RWPE1 (cell line): Measurements from ENCODE around the gene KLC3.
"Not testable (repeated sequence)": the region's sequence is repeated elsewhere in the genome, so short reads cannot be mapped to it uniquely, and the experiment has no call there.

Source experiments
- CTCF ChIA-PET: fragments of 350-600 bp; sonication (Branson Sonifier 250); formaldehyde crosslinking; extraction: SDS; loops from one replicate; lab custom pipeline; 2021; lab: Yijun Ruan, JAX
- POLR2A ChIA-PET: fragments of 400-600 bp; formaldehyde crosslinking; extraction: SDS; loops from one replicate; lab custom pipeline; 2020; ENCODE audit warnings: antibody characterized with exemption; ENCODE audit not compliant: low non-redundant PET; lab: Yijun Ruan, JAX
- DNase-seq: peaks from one replicate; pipeline ENCODE4 v3.0.0; 2012; ENCODE audit warnings: low spot score
- H3K27ac ChIP-seq: fragments of 450-650 bp; 2 replicates; pipeline ENCODE4 v1.5.1; 2017
- CTCF ChIP-seq: fragments of 450-650 bp; conservative IDR thresholded peaks from 2 replicates; pipeline ENCODE4 v1.5.1; 2017; ENCODE audit warnings: low read depth, mild to moderate bottlenecking

The KLC3 gene

GRCh38 chr19:45305007-45305406 is 35.5 kb upstream of the KLC3 start:
- ChIA-PET POLR2A (no interaction called here), CTCF (interaction anchor here (0.6 kb wide), 1 partner anchor 27 kb away, joined by 3 read pairs; no protein-coding TSS in a partner anchor)
- no peak overlapping the region for H3K27ac ChIP-seq
- DNase-seq, result no peak
- no peak for TF ChIP-seq CTCF

- H3K27ac ChIP-seq, result no peak overlapping the region
- ChIA-PET CTCF (interaction anchor here (0.6 kb wide), 1 partner anchor 27 kb away, joined by 3 read pairs; no protein-coding TSS in a partner anchor), POLR2A (no interaction called here)
- no peak for DNase-seq
- no peak for TF ChIP-seq CTCF
Observed at GRCh38 chr19:45305421-45305820, 35.1 kb upstream of the KLC3 start.

DNA sequence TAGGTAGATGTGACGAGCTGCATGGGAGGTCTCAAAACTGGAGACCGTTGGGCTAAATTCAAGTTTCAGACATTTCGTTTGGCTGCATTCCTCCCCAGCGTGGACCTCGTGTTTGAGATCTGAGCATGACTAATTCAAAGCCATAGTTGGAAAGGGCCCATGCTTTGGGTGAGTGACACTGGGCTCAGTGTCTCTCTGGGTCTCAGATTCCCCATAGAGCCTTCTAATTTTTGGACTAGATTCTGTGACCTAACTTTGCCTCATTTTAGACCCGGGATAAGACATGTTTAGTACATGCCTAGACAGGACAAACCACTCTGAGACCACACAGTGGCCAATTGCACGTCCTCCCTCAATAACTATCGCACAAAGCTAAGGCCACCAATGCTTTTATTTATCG is 34.5 kb upstream of the KLC3 start:
- CTCF ChIA-PET, result interaction anchor here (0.6 kb wide), 1 partner anchor 1071 kb away, joined by 3 read pairs; no protein-coding TSS in a partner anchor
- DNase-seq, result no peak
- no peak for TF ChIP-seq CTCF
- POLR2A ChIA-PET, result no interaction called here
- H3K27ac ChIP-seq, result no peak overlapping the region

DNA sequence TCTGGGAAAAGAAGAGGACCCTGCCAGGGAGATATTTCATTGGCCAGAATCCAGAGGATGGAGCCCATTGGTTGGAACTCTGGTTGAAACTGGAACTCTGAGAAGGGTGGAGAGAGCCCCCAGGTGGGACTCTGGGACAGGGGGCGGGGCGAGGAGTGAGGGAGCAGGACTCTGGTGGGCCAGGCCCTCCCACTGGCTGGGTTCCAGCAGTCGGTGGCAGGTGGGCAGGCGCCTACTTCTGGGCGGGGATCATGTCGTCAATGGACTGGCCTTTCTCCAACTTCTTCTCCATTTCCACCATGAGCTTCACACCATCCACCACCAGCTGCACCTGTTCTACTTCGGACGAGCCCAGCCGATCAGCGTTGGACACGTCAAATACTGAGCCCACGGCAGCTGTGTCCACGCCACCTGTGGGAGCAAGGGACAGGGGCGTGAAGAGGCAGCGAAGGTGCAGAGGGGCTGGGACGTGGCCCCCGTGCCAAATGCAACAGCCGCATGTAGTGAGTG is 34.0 kb upstream of the KLC3 start:
- no peak for TF ChIP-seq CTCF
- POLR2A ChIA-PET, result no interaction called here
- no peak overlapping the region for H3K27ac ChIP-seq
- CTCF ChIA-PET, result interaction anchor here (0.6 kb wide), 1 partner anchor 1071 kb away, joined by 3 read pairs; no protein-coding TSS in a partner anchor
- no peak for DNase-seq

- CTCF ChIA-PET, result no interaction called here
- no peak for TF ChIP-seq CTCF
- H3K27ac ChIP-seq, result no peak overlapping the region
- POLR2A ChIA-PET, result no interaction called here
- no peak for DNase-seq
Observed at GRCh38 chr19:45307361-45307760, 33.2 kb upstream of the KLC3 start.

GRCh38 chr19:45309322-45309721 is 31.2 kb upstream of the KLC3 start:
- POLR2A ChIA-PET, CTCF ChIA-PET, H3K27ac ChIP-seq, DNase-seq: not testable (repeated sequence)

DNA sequence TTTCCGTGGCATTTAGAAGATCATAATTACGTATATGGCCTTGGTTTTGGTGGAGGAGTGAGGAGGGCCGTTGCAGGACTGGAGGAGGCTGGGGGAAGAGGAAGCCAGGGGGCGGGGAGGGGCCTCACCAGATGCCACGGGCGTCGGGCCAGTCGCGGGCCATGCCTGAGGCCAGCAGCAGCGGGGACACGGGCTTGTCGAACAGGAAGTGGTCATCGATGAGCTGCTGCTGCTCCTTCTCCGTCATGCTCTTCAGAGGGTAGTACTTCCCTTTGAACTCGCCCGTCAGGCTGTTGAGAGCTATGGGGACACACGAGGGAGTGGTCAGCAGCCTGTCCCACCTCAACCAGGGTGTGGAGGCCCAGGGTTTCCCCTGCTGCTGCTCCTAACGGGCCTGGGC is 28.9 kb upstream of the KLC3 start:
- TF ChIP-seq CTCF, result no peak
- no peak overlapping the region for H3K27ac ChIP-seq
- POLR2A ChIA-PET, result no interaction called here
- no peak for DNase-seq
- CTCF ChIA-PET, result no interaction called here

DNA sequence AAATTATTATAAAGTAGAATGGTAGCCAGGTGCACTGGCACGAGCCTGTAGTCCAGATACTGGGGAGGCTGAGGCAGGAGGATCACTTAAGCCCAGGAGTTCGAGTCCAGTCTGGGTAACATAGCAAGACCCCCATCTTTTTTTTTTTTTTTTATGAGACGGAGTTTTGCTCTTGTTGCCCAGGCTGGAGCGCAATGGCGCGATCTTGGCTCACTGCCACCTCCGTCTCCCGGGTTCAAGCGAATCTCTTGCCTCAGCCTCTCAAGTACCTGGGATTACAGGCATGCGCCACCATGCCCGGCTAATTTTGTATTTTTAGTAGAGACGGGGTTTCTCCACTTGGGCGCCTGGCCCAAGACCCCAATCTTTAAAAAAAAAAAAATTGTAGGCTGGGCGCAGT is 28.3 kb upstream of the KLC3 start:
- DNase-seq, H3K27ac ChIP-seq, CTCF ChIA-PET, POLR2A ChIA-PET: not testable (repeated sequence)
